GM12892 (cell line): ENCODE data around the gene TNKS1BP1.

ENCODE experiments used
- DNase-seq: peaks from one replicate; pipeline ENCODE4 v3.0.0; 2011; ENCODE audit not compliant: insufficient read length
- FAIRE-seq: peaks from 2 replicates; lab custom pipeline; 2011; peaks lifted over from hg19 to GRCh38; lab: Jason Lieb, UNC
- POLR2A ChIP-seq: IDR thresholded peaks from 2 replicates; pipeline ENCODE4 v1.6.1; 2011; ENCODE audit warnings: low read depth, low read length, control low read depth
- POLR2AphosphoS5 ChIP-seq: IDR thresholded peaks from 2 replicates; pipeline ENCODE4 v1.6.1; 2011; ENCODE audit warnings: low read depth, low read length, control low read depth
- TAF1 ChIP-seq: IDR thresholded peaks from 2 replicates; pipeline ENCODE4 v1.6.1; 2011; ENCODE audit warnings: low read depth, mild to moderate bottlenecking, control low read depth, low read length, borderline replicate concordance

The TNKS1BP1 gene

GRCh38 chr11:57323855-57324153 is 948 bp downstream of the TNKS1BP1 start:
- FAIRE-seq (no peak), DNase-seq (no peak)
- no peak for TF ChIP-seq POLR2A

GRCh38 chr11:57323167-57323854 is 1.4 kb downstream of the TNKS1BP1 start:
- DNase-seq: no peak
- TF ChIP-seq POLR2AphosphoS5 (no peak), TAF1 (no peak), POLR2A (no peak)
- peak; percentile 36 for FAIRE-seq

- DNase-seq: no peak
- TF ChIP-seq TAF1 (no peak), POLR2AphosphoS5 (no peak), POLR2A (no peak)
- FAIRE-seq: no peak
These were observed 2.2 kb downstream of the TNKS1BP1 start for GRCh38 chr11:57322256-57323166.

- DNase-seq (no peak), FAIRE-seq (peak; percentile 30)
These were observed 3.1 kb downstream of the TNKS1BP1 start for GRCh38 chr11:57321388-57322255.

GRCh38 chr11:57320719-57321387 is 3.9 kb downstream of the TNKS1BP1 start:
- TF ChIP-seq POLR2AphosphoS5: no peak
- no peak for TF ChIP-seq POLR2A
- no peak for TF ChIP-seq TAF1
- no peak for DNase-seq
- FAIRE-seq: no peak

More at GRCh38 chr11:57321388-57322255, 3.1 kb downstream of the TNKS1BP1 start:
- TF ChIP-seq TAF1 (no peak), POLR2A (no peak), POLR2AphosphoS5 (no peak)

- DNase-seq (no peak), FAIRE-seq (no peak)
- TF ChIP-seq POLR2AphosphoS5: no peak
- TF ChIP-seq POLR2A: no peak
- TF ChIP-seq TAF1: no peak
These were observed 4.6 kb downstream of the TNKS1BP1 start for GRCh38 chr11:57320067-57320718.

- TF ChIP-seq POLR2A (no peak), TAF1 (no peak), POLR2AphosphoS5 (no peak)
- FAIRE-seq (no peak), DNase-seq (no peak)
These were observed 6.6 kb downstream of the TNKS1BP1 start for GRCh38 chr11:57318178-57318577.

- FAIRE-seq (no peak), DNase-seq (no peak)
- TF ChIP-seq TAF1 (no peak), POLR2AphosphoS5 (no peak), POLR2A (no peak)
These were observed 8.7 kb downstream of the TNKS1BP1 start for GRCh38 chr11:57316017-57316416.

- FAIRE-seq: peak; percentile 44
- no peak for DNase-seq
These were observed 9.3 kb downstream of the TNKS1BP1 start for GRCh38 chr11:57315491-57315890.

GRCh38 chr11:57314221-57314973 is 10.4 kb downstream of the TNKS1BP1 start:
- no peak for DNase-seq
- no peak for TF ChIP-seq POLR2A
- TF ChIP-seq POLR2AphosphoS5: no peak
- no peak for TF ChIP-seq TAF1
- no peak for FAIRE-seq

More at GRCh38 chr11:57315491-57315890, 9.3 kb downstream of the TNKS1BP1 start:
- TF ChIP-seq TAF1 (no peak), POLR2A (no peak), POLR2AphosphoS5 (no peak)
